Mammary epithelial cell (primary cell): ENCODE results near the gene PARP15.

Source experiments
- CTCF ChIP-seq, 2 donors: IDR thresholded peaks in 1 of 2; conservative IDR thresholded peaks in 1 of 2; 2 replicates each; pipeline ENCODE4 v1.5.1; 2011 to 2012; ENCODE audit warnings: inconsistent platforms in 2 of 2, low read length in 2 of 2, mild to moderate bottlenecking in 2 of 2, control low read depth in 1 of 2, low read depth in 1 of 2; ENCODE audit not compliant: insufficient read depth in 1 of 2; ENCODE audit errors: extremely low read depth in 1 of 2
- EZH2 ChIP-seq: IDR thresholded peaks from 2 replicates; pipeline ENCODE4 v1.6.1; 2012; ENCODE audit warnings: low read length, inconsistent platforms, borderline replicate concordance

- no peak for TF ChIP-seq EZH2
- TF ChIP-seq CTCF (conservative IDR thresholded peaks at IDR 0.05 in 1 of 2, IDR thresholded peaks at IDR 0.05 in 1 of 2; ENCODE audit: extremely low read depth in 1 of 2, insufficient read depth in 1 of 2, low read depth in 1 of 2, low read length in 2 of 2): no peak
These were observed 52.3 kb downstream of the PARP15 start for GRCh38 chr3:122629763-122630162.
